ENCODE data around the gene RDH5. TPM values are rescaled to one million over a fixed set of nuclear protein-coding genes. Genes with fewer than 3 reads are reported as not detected.

Gene RDH5
- total RNA-seq, 1 experiment from 2014 or later: 5.1 TPM

DNA sequence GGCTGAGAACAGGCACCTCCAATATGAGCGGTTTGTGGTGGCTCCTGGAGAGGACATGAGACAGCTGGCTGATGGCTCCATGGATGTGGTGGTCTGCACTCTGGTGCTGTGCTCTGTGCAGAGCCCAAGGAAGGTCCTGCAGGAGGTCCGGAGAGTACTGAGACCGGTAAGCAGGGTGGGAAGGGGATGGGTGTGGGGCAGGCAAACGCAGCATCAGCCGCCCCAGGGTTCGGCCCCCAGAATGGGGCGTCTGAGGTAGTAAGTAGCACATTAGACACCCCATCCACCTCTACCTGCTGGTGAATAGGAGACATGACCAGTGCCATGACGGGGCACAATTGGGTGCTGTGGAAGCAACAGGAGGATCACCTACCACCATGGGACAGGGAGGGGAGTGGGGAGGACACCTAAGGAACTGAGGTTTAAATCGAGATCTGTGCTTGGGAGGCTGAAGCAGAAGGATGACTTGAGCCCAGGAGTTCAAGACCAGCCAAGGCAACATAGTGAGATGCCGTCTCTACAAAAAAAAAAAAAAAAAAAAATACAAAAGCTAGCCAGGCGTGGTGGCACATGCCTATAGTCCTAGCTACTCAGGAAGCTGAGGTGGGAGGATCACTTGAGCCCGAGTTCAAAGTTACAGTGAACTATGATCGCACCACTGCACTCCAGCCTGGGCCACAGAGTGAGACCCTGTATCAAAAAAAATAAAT is 38.0 kb upstream of the RDH5 start:
- no peak overlapping the region; the same call in 1 of the 2 replicates for H3K27ac ChIP-seq (ENCODE audit: low read length)
- H3K4me3 ChIP-seq (ENCODE audit: low read length): peak overlapping the region; percentile 74
- peak overlapping the region; percentile 89 for H3K4me2 ChIP-seq (ENCODE audit: low read length)
- intact Hi-C loops (cut with micrococcal nuclease): no loop called here
- no peaks in the 10 kb centered on the region for H3F3A ChIP-seq (ENCODE audit: low read length, unreplicated experiment)
- no peaks in the 10 kb centered on the region for H3K9me3 ChIP-seq (ENCODE audit: low read length)
- POLR2A ChIA-PET (ENCODE audit: unreplicated experiment): interaction anchor here (0.7 to 0.9 kb wide), 2 partner anchors 37 to 39 kb away, joined by 3 read pairs; no protein-coding TSS in a partner anchor
- ATAC-seq: peak; percentile 11
- TF ChIP-seq EZH2 (IDR thresholded peaks at IDR 0.05; ENCODE audit: low read length, unreplicated experiment) (no peak), EZH2phosphoT487 (IDR thresholded peaks at IDR 0.05; ENCODE audit: borderline replicate concordance, low read length) (no peak)
- TF ChIP-seq, protein P1, sequence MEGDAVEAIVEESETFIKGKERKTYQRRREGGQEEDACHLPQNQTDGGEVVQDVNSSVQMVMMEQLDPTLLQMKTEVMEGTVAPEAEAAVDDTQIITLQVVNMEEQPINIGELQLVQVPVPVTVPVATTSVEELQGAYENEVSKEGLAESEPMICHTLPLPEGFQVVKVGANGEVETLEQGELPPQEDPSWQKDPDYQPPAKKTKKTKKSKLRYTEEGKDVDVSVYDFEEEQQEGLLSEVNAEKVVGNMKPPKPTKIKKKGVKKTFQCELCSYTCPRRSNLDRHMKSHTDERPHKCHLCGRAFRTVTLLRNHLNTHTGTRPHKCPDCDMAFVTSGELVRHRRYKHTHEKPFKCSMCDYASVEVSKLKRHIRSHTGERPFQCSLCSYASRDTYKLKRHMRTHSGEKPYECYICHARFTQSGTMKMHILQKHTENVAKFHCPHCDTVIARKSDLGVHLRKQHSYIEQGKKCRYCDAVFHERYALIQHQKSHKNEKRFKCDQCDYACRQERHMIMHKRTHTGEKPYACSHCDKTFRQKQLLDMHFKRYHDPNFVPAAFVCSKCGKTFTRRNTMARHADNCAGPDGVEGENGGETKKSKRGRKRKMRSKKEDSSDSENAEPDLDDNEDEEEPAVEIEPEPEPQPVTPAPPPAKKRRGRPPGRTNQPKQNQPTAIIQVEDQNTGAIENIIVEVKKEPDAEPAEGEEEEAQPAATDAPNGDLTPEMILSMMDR (conservative IDR thresholded peaks at IDR 0.05; ENCODE audit: low read depth, low read length): no peak
- CTCF ChIA-PET: interaction anchor here (0.6 to 1.4 kb wide), 10 partner anchors 20 to 135 kb away, joined by 3 to 50 read pairs (median 5); partner anchors contain the start of genes BLOC1S1, CD63, ITGA7 and ORMDL2
- no peaks in the 10 kb centered on the region; the same call in 1 of the 2 replicates for H3K79me2 ChIP-seq (ENCODE audit: low read length)
- peak overlapping the region; percentile 91 for H2AFZ ChIP-seq (ENCODE audit: low read length)
- no peaks in the 10 kb centered on the region for H3K36me3 ChIP-seq (ENCODE audit: low read depth, low read length)
- no peaks in the 10 kb centered on the region for H3K9me2 ChIP-seq (replicated peaks; ENCODE audit: low read length)
- H3K9ac ChIP-seq (ENCODE audit: low read length): peak overlapping the region; percentile 45
- no peaks in the 10 kb centered on the region for H4K20me1 ChIP-seq (ENCODE audit: low read length)
- DNase-seq: no peak
- no peaks in the 10 kb centered on the region for H3K27me3 ChIP-seq (ENCODE audit: low read length)
- no TSS peak for BruUV-seq (replicated peaks)
- H3K4me1 ChIP-seq (ENCODE audit: insufficient read depth, low read length): 0 out of 2 replicates have a peak, but pooled peaks cover 12% of the 10 kb centered on the region

DNA sequence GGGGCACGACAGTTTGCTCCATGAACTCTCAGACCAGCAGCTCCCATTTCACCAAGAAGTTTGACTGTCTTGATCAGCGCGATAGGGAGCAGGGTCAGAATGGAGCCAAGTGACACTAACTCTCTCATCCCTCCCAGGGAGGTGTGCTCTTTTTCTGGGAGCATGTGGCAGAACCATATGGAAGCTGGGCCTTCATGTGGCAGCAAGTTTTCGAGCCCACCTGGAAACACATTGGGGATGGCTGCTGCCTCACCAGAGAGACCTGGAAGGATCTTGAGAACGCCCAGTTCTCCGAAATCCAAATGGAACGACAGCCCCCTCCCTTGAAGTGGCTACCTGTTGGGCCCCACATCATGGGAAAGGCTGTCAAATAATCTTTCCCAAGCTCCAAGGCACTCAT is 36.5 kb upstream of the RDH5 start:
- ChIA-PET POLR2A (ENCODE audit: unreplicated experiment) (no interaction called here), CTCF (no interaction called here)
- Histone ChIP-seq H3K9me2 (replicated peaks; ENCODE audit: low read length) (no peaks in the 10 kb centered on the region), H3K9me3 (ENCODE audit: low read length) (no peaks in the 10 kb centered on the region), H3K79me2 (ENCODE audit: low read length) (no peaks in the 10 kb centered on the region; the same call in 1 of the 2 replicates), H3K4me2 (ENCODE audit: low read length) (no peak overlapping the region), H3K27me3 (ENCODE audit: low read length) (no peaks in the 10 kb centered on the region), H2AFZ (ENCODE audit: low read length) (no peak overlapping the region), H3K36me3 (ENCODE audit: low read depth, low read length) (no peaks in the 10 kb centered on the region), H3F3A (ENCODE audit: low read length, unreplicated experiment) (no peaks in the 10 kb centered on the region), H3K9ac (ENCODE audit: low read length) (no peak overlapping the region), H4K20me1 (ENCODE audit: low read length) (no peaks in the 10 kb centered on the region), H3K27ac (ENCODE audit: low read length) (no peak overlapping the region), H3K4me1 (ENCODE audit: insufficient read depth, low read length) (0 out of 2 replicates have a peak, but pooled peaks cover 12% of the 10 kb centered on the region), H3K4me3 (ENCODE audit: low read length) (no peak overlapping the region)
- intact Hi-C loops (cut with micrococcal nuclease): no loop called here
- DNase-seq (no peak), ATAC-seq (no peak)
- no TSS peak for BruUV-seq (replicated peaks)
- TF ChIP-seq EZH2phosphoT487 (IDR thresholded peaks at IDR 0.05; ENCODE audit: borderline replicate concordance, low read length) (no peak), EZH2 (IDR thresholded peaks at IDR 0.05; ENCODE audit: low read length, unreplicated experiment) (no peak)
- TF ChIP-seq, protein P1 (conservative IDR thresholded peaks at IDR 0.05; ENCODE audit: low read depth, low read length): no peak

Measured in PC-3 (cell line).